K562 (cell line): Measurements from ENCODE around the gene CADM2. TPM values are rescaled to one million over a fixed set of nuclear protein-coding genes. Genes with fewer than 3 reads are reported as not detected.
A peak's percentile ranks its signal among the peaks of the same experiment; 100 is the strongest.
"Not testable (repeated sequence)": the region's sequence is repeated elsewhere in the genome, so short reads cannot be mapped to it uniquely, and the experiment has no call there.

ENCODE experiments used
- CHAMP1 ChIP-seq: fragments of 450-650 bp; IDR thresholded peaks from 2 replicates; pipeline ENCODE4 v1.6.1; 2016; ENCODE audit warnings: mild to moderate bottlenecking
- CREB1 ChIP-seq, 2 experiments: sonication (generic) in 1 of 2; formaldehyde crosslinking in 1 of 2; IDR thresholded peaks; 2 replicates each; pipeline versions ENCODE4 v1.6.1 to v1.8.0; 2012 to 2022; ENCODE audit warnings: inconsistent platforms in 1 of 2, mild to moderate bottlenecking in 1 of 2, missing genetic modification reagents in 1 of 2, moderate library complexity in 1 of 2
- CREM ChIP-seq: IDR thresholded peaks from 2 replicates; pipeline ENCODE4 v1.6.1; 2014; ENCODE audit warnings: antibody characterized with exemption, low read depth
- ELF1 ChIP-seq: fragments of 200-800 bp; sonication (Bioruptor generic); IDR thresholded peaks from 2 replicates; pipeline ENCODE4 v1.6.1; 2016; ENCODE audit warnings: missing genetic modification characterization, missing compliant biosample characterization
- EP400 ChIP-seq: fragments of 450-650 bp; IDR thresholded peaks from 2 replicates; pipeline ENCODE4 v1.6.1; 2017; ENCODE audit warnings: antibody characterized with exemption, mild to moderate bottlenecking, moderate library complexity
- HDAC1 ChIP-seq, 2 experiments: fragments of 450-650 bp; IDR thresholded peaks; 2 replicates each; pipeline ENCODE4 v1.6.1; 2016 to 2017; ENCODE audit warnings: inconsistent platforms in 1 of 2, mild to moderate bottlenecking in 1 of 2, moderate library complexity in 1 of 2
- MLLT1 ChIP-seq, 2 experiments: fragments of 450-650 bp; IDR thresholded peaks; 2 replicates each; pipeline ENCODE4 v1.6.1; 2016
- NEUROD1 ChIP-seq: fragments of 150-350 bp; IDR thresholded peaks from 2 replicates; pipeline ENCODE4 v1.6.1; 2014; ENCODE audit warnings: borderline replicate concordance, low read length, low read depth; ENCODE audit not compliant: partially characterized antibody
- PBX2 ChIP-seq, 2 experiments: IDR thresholded peaks in 1 of 2; conservative IDR thresholded peaks in 1 of 2; 2 replicates each; pipeline ENCODE4 v1.6.1; 2016; ENCODE audit warnings: low read depth in 2 of 2, mild to moderate bottlenecking in 1 of 2, missing compliant biosample characterization in 1 of 2, missing genetic modification characterization in 1 of 2, moderate library complexity in 1 of 2
- PHF8 ChIP-seq: fragments of 200-600 bp; sonication (generic); IDR thresholded peaks from 2 replicates; pipeline ENCODE4 v1.6.1; 2012; ENCODE audit warnings: mixed run types, mild to moderate bottlenecking, inconsistent platforms, low read length, moderate library complexity, borderline replicate concordance
- PML ChIP-seq: IDR thresholded peaks from 2 replicates; pipeline ENCODE4 v1.6.1; 2012; ENCODE audit warnings: low read length, inconsistent platforms
- POLR2AphosphoS5 ChIP-seq: IDR thresholded peaks from 2 replicates; pipeline ENCODE4 v1.6.1; 2011; ENCODE audit warnings: mild to moderate bottlenecking, low read depth, low read length, moderate library complexity; ENCODE audit not compliant: control insufficient read depth, insufficient read depth
- SMAD1 ChIP-seq: fragments of 150-350 bp; IDR thresholded peaks from 2 replicates; pipeline ENCODE4 v1.6.1; 2014; ENCODE audit warnings: low read length, low read depth; ENCODE audit not compliant: partially characterized antibody
- SMARCE1 ChIP-seq: fragments of 450-650 bp; IDR thresholded peaks from 2 replicates; pipeline ENCODE4 v1.7.1; 2016; ENCODE audit warnings: mild to moderate bottlenecking
- SOX6 ChIP-seq: fragments of 450-650 bp; IDR thresholded peaks from 2 replicates; pipeline ENCODE4 v1.6.1; 2014; ENCODE audit warnings: mild to moderate bottlenecking
- TBP ChIP-seq: optimal IDR thresholded peaks from 2 replicates; pipeline ENCODE3; 2011; ENCODE audit warnings: low read depth, low read length, improper control_type of control experiment
- ZBED1 ChIP-seq: IDR thresholded peaks from 2 replicates; pipeline ENCODE4 v1.6.1; 2014
- polyA plus RNA-seq, 8 experiments: library from polyadenylated mRNA; depleted of rRNA in 4 of 8; stranded (reverse) in 5 of 8; unstranded in 3 of 8; fragments of >200 nt; fragmentation: Nextera tagmentation in 2 of 8; fragmentation: Illumina TruSeq in 1 of 8; extraction: Ambion mirVana in 2 of 8; extraction: Trizol in 1 of 8; gene quantifications; 2 replicates each; pipeline versions ENCODE4 v1.2.1 to v1.2.3, GENCODE V29; 2011 to 2014; ENCODE audit warnings: inconsistent platforms in 1 of 8, missing spikeins in 1 of 8
- total RNA-seq, 7 experiments: library from RNA; depleted of rRNA in 6 of 7; stranded (reverse); fragments of >200 nt in 6 of 7; fragmentation: Illumina TruSeq in 2 of 7; extraction: Trizol in 2 of 7; gene quantifications; 2 replicates each; pipeline versions ENCODE4 v1.2.1 to v1.2.3, GENCODE V29; 2011 to 2021; ENCODE audit warnings: low replicate concordance in 1 of 7

The CADM2 gene
- total and polyA plus RNA-seq, 9 of the 15 experiments (the other 6 are each of a cell fraction or from before 2014, with no cell fraction given): 0.11 to 3.2 (median 0.95) TPM

- not testable (repeated sequence) for TF ChIP-seq CREB1 (IDR thresholded peaks at IDR 0.05); PBX2 (CRISPR knock-in tag; IDR thresholded peaks at IDR 0.05; ENCODE audit: low read depth)
- TF ChIP-seq CREB1 (CRISPR knock-in tag; IDR thresholded peaks at IDR 0.05): peak; percentile 19; the same call in 1 of the 2 replicates
- peak; percentile 48 for TF ChIP-seq EP400
- TF ChIP-seq MLLT1 (IDR thresholded peaks at IDR 0.05): peak; percentile 96 to 98
- TF ChIP-seq SMAD1: peak; percentile 58
- 0 out of 2 replicates have a peak, but pooled peaks have one; percentile 46 for TF ChIP-seq PHF8
- TF ChIP-seq ZBED1: peak; percentile 86
- TF ChIP-seq TBP: peak; percentile 51
- 0 out of 2 replicates have a peak, but pooled peaks have one; percentile 12 for TF ChIP-seq CREM
- peak; percentile 58 for TF ChIP-seq NEUROD1
- peak; percentile 75 for TF ChIP-seq PBX2 (tag; conservative IDR thresholded peaks at IDR 0.05; ENCODE audit: low read depth)
- peak; percentile 54; the same call in 1 of the 2 replicates for TF ChIP-seq PML
- peak in 1 of 2 experiments; percentile 42; a peak in 2 of 4 replicates for TF ChIP-seq HDAC1 (IDR thresholded peaks at IDR 0.05)
- peak; percentile 85 for TF ChIP-seq SOX6
- TF ChIP-seq POLR2AphosphoS5: peak; percentile 85
- TF ChIP-seq ELF1 (tag): 0 out of 2 replicates have a peak, but pooled peaks have one; percentile 6
- 0 out of 2 replicates have a peak, but pooled peaks have one; percentile 24 for TF ChIP-seq SMARCE1
- peak; percentile 72; the same call in 1 of the 2 replicates for TF ChIP-seq CHAMP1
Observed at GRCh38 chr3:85504129-85504784, 545.5 kb downstream of the CADM2 start (continued).
